Measurements from ENCODE around the gene GPR75. TPM values are rescaled to one million over a fixed set of nuclear protein-coding genes. Genes with fewer than 3 reads are reported as not detected.
A peak's percentile ranks its signal among the peaks of the same experiment; 100 is the strongest.

The GPR75 gene
- total and polyA plus RNA-seq, 2 of the 13 experiments (the other 11 are each of a cell fraction or from before 2014, with no cell fraction given): 3.3 to 4.1 TPM

DNA sequence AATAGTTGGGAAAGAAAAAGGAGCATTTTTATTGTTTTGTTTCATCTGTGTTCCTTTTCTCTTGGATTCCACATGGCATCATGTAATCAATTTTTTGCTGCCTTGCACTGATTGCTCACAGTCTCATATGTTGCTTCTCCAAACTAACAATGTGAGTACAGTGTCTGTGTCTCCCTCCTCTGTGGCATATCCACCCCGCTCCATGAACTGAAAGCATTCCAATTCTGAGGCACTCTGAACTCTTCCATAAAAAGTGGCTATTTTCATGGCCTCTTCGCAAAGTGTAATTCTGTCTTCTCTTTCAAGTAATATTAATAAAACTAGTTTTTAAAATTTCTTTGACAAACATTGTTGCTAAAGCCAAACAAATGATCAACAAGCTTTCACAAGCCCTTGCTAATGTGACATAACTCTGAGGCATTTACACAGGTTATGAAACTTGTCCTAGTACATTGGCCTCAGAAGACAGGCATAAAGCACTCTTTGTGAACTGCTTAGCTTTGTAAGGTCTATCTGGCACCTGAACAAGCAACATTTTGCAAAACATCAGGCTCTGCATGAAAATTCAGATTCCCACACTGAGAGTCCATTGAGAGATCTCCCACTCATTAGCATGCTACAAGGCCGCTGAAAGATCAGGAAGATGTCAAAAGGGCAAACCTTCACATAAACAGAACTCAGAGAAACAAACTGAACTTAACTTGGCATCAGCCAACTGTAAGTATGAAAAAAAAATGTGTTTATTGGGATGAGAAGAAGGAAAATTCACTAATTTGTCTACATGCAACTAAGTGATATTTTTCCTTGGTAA is 33.0 kb downstream of the GPR75 start (continued):
- TF ChIP-seq, protein P1, sequence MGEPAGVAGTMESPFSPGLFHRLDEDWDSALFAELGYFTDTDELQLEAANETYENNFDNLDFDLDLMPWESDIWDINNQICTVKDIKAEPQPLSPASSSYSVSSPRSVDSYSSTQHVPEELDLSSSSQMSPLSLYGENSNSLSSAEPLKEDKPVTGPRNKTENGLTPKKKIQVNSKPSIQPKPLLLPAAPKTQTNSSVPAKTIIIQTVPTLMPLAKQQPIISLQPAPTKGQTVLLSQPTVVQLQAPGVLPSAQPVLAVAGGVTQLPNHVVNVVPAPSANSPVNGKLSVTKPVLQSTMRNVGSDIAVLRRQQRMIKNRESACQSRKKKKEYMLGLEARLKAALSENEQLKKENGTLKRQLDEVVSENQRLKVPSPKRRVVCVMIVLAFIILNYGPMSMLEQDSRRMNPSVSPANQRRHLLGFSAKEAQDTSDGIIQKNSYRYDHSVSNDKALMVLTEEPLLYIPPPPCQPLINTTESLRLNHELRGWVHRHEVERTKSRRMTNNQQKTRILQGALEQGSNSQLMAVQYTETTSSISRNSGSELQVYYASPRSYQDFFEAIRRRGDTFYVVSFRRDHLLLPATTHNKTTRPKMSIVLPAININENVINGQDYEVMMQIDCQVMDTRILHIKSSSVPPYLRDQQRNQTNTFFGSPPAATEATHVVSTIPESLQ (CRISPR knock-in tag; conservative IDR thresholded peaks at IDR 0.05): no peak; the same call in 1 of the 2 replicates
- no peak for TF ChIP-seq ZNF577 (CRISPR knock-in tag; IDR thresholded peaks at IDR 0.05; ENCODE audit: borderline replicate concordance, low read depth)
- TF ChIP-seq ATM (IDR thresholded peaks at IDR 0.05; ENCODE audit: borderline replicate concordance): 0 out of 2 replicates have a peak, but pooled peaks have one; percentile 61
- no peak for TF ChIP-seq HNRNPH1 (optimal IDR thresholded peaks at IDR 0.05; ENCODE audit: low read depth, low read length)
- no peak for TF ChIP-seq SOX6 (IDR thresholded peaks at IDR 0.05)
- TF ChIP-seq SOX6 (CRISPR knock-in tag; IDR thresholded peaks at IDR 0.05): peak; percentile 99
- TF ChIP-seq, protein P2, sequence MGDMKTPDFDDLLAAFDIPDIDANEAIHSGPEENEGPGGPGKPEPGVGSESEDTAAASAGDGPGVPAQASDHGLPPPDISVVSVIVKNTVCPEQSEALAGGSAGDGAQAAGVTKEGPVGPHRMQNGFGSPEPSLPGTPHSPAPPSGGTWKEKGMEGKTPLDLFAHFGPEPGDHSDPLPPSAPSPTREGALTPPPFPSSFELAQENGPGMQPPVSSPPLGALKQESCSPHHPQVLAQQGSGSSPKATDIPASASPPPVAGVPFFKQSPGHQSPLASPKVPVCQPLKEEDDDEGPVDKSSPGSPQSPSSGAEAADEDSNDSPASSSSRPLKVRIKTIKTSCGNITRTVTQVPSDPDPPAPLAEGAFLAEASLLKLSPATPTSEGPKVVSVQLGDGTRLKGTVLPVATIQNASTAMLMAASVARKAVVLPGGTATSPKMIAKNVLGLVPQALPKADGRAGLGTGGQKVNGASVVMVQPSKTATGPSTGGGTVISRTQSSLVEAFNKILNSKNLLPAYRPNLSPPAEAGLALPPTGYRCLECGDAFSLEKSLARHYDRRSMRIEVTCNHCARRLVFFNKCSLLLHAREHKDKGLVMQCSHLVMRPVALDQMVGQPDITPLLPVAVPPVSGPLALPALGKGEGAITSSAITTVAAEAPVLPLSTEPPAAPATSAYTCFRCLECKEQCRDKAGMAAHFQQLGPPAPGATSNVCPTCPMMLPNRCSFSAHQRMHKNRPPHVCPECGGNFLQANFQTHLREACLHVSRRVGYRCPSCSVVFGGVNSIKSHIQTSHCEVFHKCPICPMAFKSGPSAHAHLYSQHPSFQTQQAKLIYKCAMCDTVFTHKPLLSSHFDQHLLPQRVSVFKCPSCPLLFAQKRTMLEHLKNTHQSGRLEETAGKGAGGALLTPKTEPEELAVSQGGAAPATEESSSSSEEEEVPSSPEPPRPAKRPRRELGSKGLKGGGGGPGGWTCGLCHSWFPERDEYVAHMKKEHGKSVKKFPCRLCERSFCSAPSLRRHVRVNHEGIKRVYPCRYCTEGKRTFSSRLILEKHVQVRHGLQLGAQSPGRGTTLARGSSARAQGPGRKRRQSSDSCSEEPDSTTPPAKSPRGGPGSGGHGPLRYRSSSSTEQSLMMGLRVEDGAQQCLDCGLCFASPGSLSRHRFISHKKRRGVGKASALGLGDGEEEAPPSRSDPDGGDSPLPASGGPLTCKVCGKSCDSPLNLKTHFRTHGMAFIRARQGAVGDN (CRISPR knock-in tag; IDR thresholded peaks at IDR 0.05): no peak
- TF ChIP-seq ELF3 (CRISPR knock-in tag; IDR thresholded peaks at IDR 0.05): peak; percentile 92
- peak; percentile 95 for TF ChIP-seq GFI1 (CRISPR knock-in tag; IDR thresholded peaks at IDR 0.05; ENCODE audit: borderline replicate concordance)
- no peak; the same call in 1 of the 2 replicates for TF ChIP-seq THYN1 (CRISPR knock-in tag; IDR thresholded peaks at IDR 0.05; ENCODE audit: borderline replicate concordance, low read depth)
- TF ChIP-seq MAFK (conservative IDR thresholded peaks at IDR 0.05 in 1 of 2, IDR thresholded peaks at IDR 0.05 in 1 of 2; ENCODE audit: low read length in 2 of 2): peak; percentile 6; a peak in 1 of 4 replicates
- no peak for TF ChIP-seq ZNF570 (CRISPR knock-in tag; IDR thresholded peaks at IDR 0.05; ENCODE audit: borderline replicate concordance)
- TF ChIP-seq DNMT3B (CRISPR knock-in tag; conservative IDR thresholded peaks at IDR 0.05): 0 out of 2 replicates have a peak, but pooled peaks have one; percentile 77
- TF ChIP-seq NFYC (CRISPR knock-in tag; IDR thresholded peaks at IDR 0.05): peak; percentile 50
- TF ChIP-seq, protein P3, sequence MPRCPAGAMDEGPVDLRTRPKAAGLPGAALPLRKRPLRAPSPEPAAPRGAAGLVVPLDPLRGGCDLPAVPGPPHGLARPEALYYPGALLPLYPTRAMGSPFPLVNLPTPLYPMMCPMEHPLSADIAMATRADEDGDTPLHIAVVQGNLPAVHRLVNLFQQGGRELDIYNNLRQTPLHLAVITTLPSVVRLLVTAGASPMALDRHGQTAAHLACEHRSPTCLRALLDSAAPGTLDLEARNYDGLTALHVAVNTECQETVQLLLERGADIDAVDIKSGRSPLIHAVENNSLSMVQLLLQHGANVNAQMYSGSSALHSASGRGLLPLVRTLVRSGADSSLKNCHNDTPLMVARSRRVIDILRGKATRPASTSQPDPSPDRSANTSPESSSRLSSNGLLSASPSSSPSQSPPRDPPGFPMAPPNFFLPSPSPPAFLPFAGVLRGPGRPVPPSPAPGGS (CRISPR knock-in tag; IDR thresholded peaks at IDR 0.05): peak; percentile 25; the same call in 1 of the 2 replicates
- no peak for TF ChIP-seq PCBP2 (optimal IDR thresholded peaks at IDR 0.05; ENCODE audit: low read depth, low read length, poor library complexity, severe bottlenecking)
- TF ChIP-seq KAT2B (IDR thresholded peaks at IDR 0.05; ENCODE audit: borderline replicate concordance, low read depth, low read length): no peak
- 0 out of 2 replicates have a peak, but pooled peaks have one; percentile 63 for TF ChIP-seq ZNF101 (CRISPR knock-in tag; IDR thresholded peaks at IDR 0.05; ENCODE audit: borderline replicate concordance, low read depth)
- peak; percentile 93 for TF ChIP-seq GATA4 (IDR thresholded peaks at IDR 0.05; ENCODE audit: borderline replicate concordance, low read depth)
